Measurements from ENCODE around the gene MVB12B. TPM values are rescaled to one million over a fixed set of nuclear protein-coding genes. Genes with fewer than 3 reads are reported as not detected.

MVB12B gene
- polyA plus RNA-seq, 1 donor from 2014 or later, result 39.5 TPM

- TF ChIP-seq EZH2 (IDR thresholded peaks at IDR 0.05; ENCODE audit: borderline replicate concordance, insufficient read depth, low read length, poor library complexity, severe bottlenecking), result no peak
Measured at GRCh38 chr9:126420643-126421564, 94.3 kb downstream of the MVB12B start (continued).

GRCh38 chr9:126421567-126422428, 95.2 kb downstream of the MVB12B start:
- H3K9me2 ChIP-seq (ENCODE audit: insufficient read depth, low read length), result no peaks in the 10 kb centered on the region
- no peak overlapping the region for H3K4me2 ChIP-seq (ENCODE audit: low read length)
- peaks cover 11% of the 10 kb centered on the region for H3K36me3 ChIP-seq (ENCODE audit: insufficient read depth, low read length)
- TF ChIP-seq EP300 (conservative IDR thresholded peaks at IDR 0.05; ENCODE audit: poor library complexity, severe bottlenecking) (no peak), SMC3 (conservative IDR thresholded peaks at IDR 0.05; ENCODE audit: poor library complexity) (no peak), RAD21 (conservative IDR thresholded peaks at IDR 0.05) (no peak), REST (IDR thresholded peaks at IDR 0.05; ENCODE audit: borderline replicate concordance) (no peak), MXI1 (conservative IDR thresholded peaks at IDR 0.05; ENCODE audit: poor library complexity, severe bottlenecking) (no peak), TAF1 (IDR thresholded peaks at IDR 0.05; ENCODE audit: low read depth) (no peak), CTCF (IDR thresholded peaks at IDR 0.05; ENCODE audit: poor library complexity, severe bottlenecking) (no peak), EZH2 (IDR thresholded peaks at IDR 0.05; ENCODE audit: borderline replicate concordance, insufficient read depth, low read length, poor library complexity, severe bottlenecking) (no peak), POLR2AphosphoS5 (IDR thresholded peaks at IDR 0.05) (no peak)
- no peaks in the 10 kb centered on the region for H3K79me2 ChIP-seq (replicated peaks; ENCODE audit: insufficient read depth, low read length)
- no peaks in the 10 kb centered on the region for H4K20me1 ChIP-seq (ENCODE audit: insufficient read depth)
- H3K27ac ChIP-seq (ENCODE audit: low read length), result no peak overlapping the region
- H3K4me3 ChIP-seq (ENCODE audit: low read length), result no peak overlapping the region
- no peak overlapping the region for H2AFZ ChIP-seq (ENCODE audit: low read depth, low read length)
- H3F3A ChIP-seq (ENCODE audit: insufficient read depth, low read length, poor library complexity, severe bottlenecking), result no peaks in the 10 kb centered on the region
- H3K27me3 ChIP-seq (ENCODE audit: insufficient read depth, low read depth, low read length), result no peaks in the 10 kb centered on the region
- no peaks in the 10 kb centered on the region for H3K9me3 ChIP-seq (ENCODE audit: low read length)
- no peak overlapping the region for H3K9ac ChIP-seq (ENCODE audit: low read length)
